Measurements from ENCODE around the gene ATP9B. TPM values are rescaled to one million over a fixed set of nuclear protein-coding genes. Genes with fewer than 3 reads are reported as not detected.
A peak's percentile ranks its signal among the peaks of the same experiment; 100 is the strongest.

The ATP9B gene
- total and polyA plus RNA-seq, 2 donors from 2014 or later, result 10.0 to 48.2 TPM

GRCh38 chr18:79427368-79428225, 358.4 kb downstream of the ATP9B start:
- FAIRE-seq (no peak), DNase-seq (peak in 1 of 5 donors; percentile 62)
- intact Hi-C loops (cut with DNase I), result no loop called here
- no peak overlapping the region for H3K27ac ChIP-seq (ENCODE audit: low read depth in 2 of 2, low read length in 2 of 2)
- H3K36me3 ChIP-seq (ENCODE audit: control insufficient read depth in 2 of 3, insufficient read depth in 3 of 3, low read length in 3 of 3), result no peaks in the 10 kb centered on the region
- no peaks in the 10 kb centered on the region for H3K27me3 ChIP-seq (ENCODE audit: control insufficient read depth, insufficient read depth, low read length)
- H3K4me1 ChIP-seq (ENCODE audit: control insufficient read depth in 2 of 3, insufficient read depth in 2 of 3, low read depth in 1 of 3, low read length in 3 of 3), result no peaks in the 10 kb centered on the region
- no peaks in the 10 kb centered on the region for H3K9me3 ChIP-seq (ENCODE audit: control insufficient read depth in 2 of 3, insufficient read depth in 1 of 3, low read length in 3 of 3)
- no peak overlapping the region for H3K4me3 ChIP-seq (ENCODE audit: low read length in 3 of 3)
- no peak for TF ChIP-seq CTCF (IDR thresholded peaks at IDR 0.05; ENCODE audit: borderline replicate concordance, extremely low read depth, insufficient read depth)
- H3K9ac ChIP-seq (ENCODE audit: low read length in 3 of 3), result no peak overlapping the region

Other genes with a start within 250 kb of the ATP9B start
- gene SALL3, start 89.6 kb upstream of the ATP9B start, total RNA-seq, result 2.0 TPM
- gene SALL3, start 89.6 kb upstream of the ATP9B start, polyA plus RNA-seq (ENCODE audit: insufficient read depth, low read depth, low replicate concordance), result 5.5 TPM